ENCODE measurements around the gene USP21. TPM values are rescaled to one million over a fixed set of nuclear protein-coding genes. Genes with fewer than 3 reads are reported as not detected.

The USP21 gene
- total and polyA plus RNA-seq, 2 donors (not counting 3 experiments of a cell fraction or from before 2014, with no cell fraction given), result 19.7 to 29.2 TPM

DNA sequence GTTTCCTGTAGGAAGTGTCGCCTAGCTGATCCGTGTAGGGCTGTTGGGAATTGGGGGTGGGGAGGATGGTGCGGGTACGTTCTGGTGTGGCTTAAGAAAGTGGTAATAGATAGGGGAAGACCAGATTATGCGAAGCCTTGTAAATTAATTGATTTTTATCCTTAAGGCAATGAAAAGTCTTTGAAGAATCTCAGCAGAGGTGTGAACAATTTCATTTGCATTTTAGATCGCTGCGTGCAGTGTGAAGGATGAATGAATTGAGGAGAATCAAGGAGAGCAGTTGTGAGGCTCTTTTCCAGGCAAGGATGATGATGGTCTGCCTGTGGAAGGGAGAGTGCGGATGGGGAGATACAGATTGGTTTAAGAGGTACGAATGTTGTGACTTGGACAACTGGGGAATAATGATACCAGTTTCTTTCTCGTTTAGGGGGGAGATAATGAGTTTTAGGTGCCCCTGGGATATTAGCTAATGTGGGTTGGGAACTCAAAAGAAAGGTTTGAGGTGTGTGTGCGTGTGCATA is 26.0 kb upstream of the USP21 start:
- intact Hi-C loops (cut with micrococcal nuclease), result loop anchor here (1.0 kb wide), 1 partner anchor 88 kb away; the partner anchor contains the start of gene USF1
- Histone ChIP-seq H3K27ac (ENCODE audit: insufficient read depth, low read depth, low read length) (peak overlapping the region; percentile 85), H3K27me3 (ENCODE audit: control insufficient read depth in 2 of 2, insufficient read depth in 2 of 2, low read length in 2 of 2) (no peaks in the 10 kb centered on the region), H3K79me2 (ENCODE audit: control insufficient read depth, insufficient read depth, low read length) (peaks cover 51% of the 10 kb centered on the region), H2AFZ (ENCODE audit: low read depth, low read length) (peak overlapping the region; percentile 65), H3K4me1 (ENCODE audit: control insufficient read depth, extremely low read depth, insufficient read depth, low read length) (peaks cover 26% of the 10 kb centered on the region), H3K9ac (replicated peaks; ENCODE audit: extremely low read depth, insufficient read depth, low read length) (peak overlapping the region; percentile 90), H3K9me3 (replicated peaks; ENCODE audit: control insufficient read depth, insufficient read depth, low read length) (no peaks in the 10 kb centered on the region), H4K20me1 (replicated peaks; ENCODE audit: control insufficient read depth, extremely low read depth, insufficient read depth, low read length) (no peaks in the 10 kb centered on the region), H3K9me1 (replicated peaks; ENCODE audit: control insufficient read depth, extremely low read depth, insufficient read depth, low read length) (no peaks in the 10 kb centered on the region), H3K36me3 (ENCODE audit: control insufficient read depth in 2 of 2, extremely low read depth in 1 of 2, insufficient read depth in 2 of 2, low read length in 2 of 2) (peaks cover 7% of the 10 kb centered on the region in 2 experiments), H3K4me2 (ENCODE audit: insufficient read depth, low read length) (peak overlapping the region; percentile 77), H3K4me3 (replicated peaks in 1 of 3; ENCODE audit: insufficient read depth in 1 of 3, low read depth in 1 of 3, low read length in 3 of 3) (peak overlapping the region; percentile 90 to 100 (median 94))
- BruUV-seq (replicated peaks), result no TSS peak
- dilution Hi-C loops (cut with MboI; ENCODE audit: extremely low pct_ligation_motif_present, low sequenced_read_pairs), result no loop called here
- ChIA-PET CTCF (interaction anchor here (0.7 to 2.9 kb wide), 10 partner anchors 21 to 299 kb away, joined by 3 to 14 read pairs (median 6); partner anchors contain the start of genes KLHDC9, PPOX and UFC1), POLR2A (interaction anchor here (0.8 to 2.8 kb wide), 3 partner anchors 16 to 138 kb away, joined by 8 to 11 read pairs (median 11); partner anchors contain the start of genes NIT1, PFDN2 and UFC1)
- DNase-seq (ENCODE audit: low read depth, low spot score) (no peak), FAIRE-seq (no peak)
- TF ChIP-seq GATA2 (IDR thresholded peaks at IDR 0.05; ENCODE audit: insufficient read depth, insufficient read length, low read depth, low read length) (no peak), CTCF (IDR thresholded peaks at IDR 0.05; ENCODE audit: extremely low read depth in 1 of 2, insufficient read depth in 1 of 2, low read depth in 1 of 2, low read length in 2 of 2) (no peak), JUN (IDR thresholded peaks at IDR 0.05; ENCODE audit: borderline replicate concordance, insufficient read depth, insufficient read length, low read depth) (no peak), EZH2 (IDR thresholded peaks at IDR 0.05; ENCODE audit: borderline replicate concordance, low read depth, low read length, severe bottlenecking) (no peak), MYC (IDR thresholded peaks at IDR 0.05; ENCODE audit: low read depth, low read length) (no peak), POLR2A (IDR thresholded peaks at IDR 0.05; ENCODE audit: low read depth, low read length) (no peak), POLR2AphosphoS5 (IDR thresholded peaks at IDR 0.05; ENCODE audit: insufficient read depth, low read depth, low read length) (no peak), FOS (IDR thresholded peaks at IDR 0.05; ENCODE audit: borderline replicate concordance, insufficient read depth, low read length) (no peak)
- TF ChIP-seq, protein P1, sequence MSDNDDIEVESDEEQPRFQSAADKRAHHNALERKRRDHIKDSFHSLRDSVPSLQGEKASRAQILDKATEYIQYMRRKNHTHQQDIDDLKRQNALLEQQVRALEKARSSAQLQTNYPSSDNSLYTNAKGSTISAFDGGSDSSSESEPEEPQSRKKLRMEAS (IDR thresholded peaks at IDR 0.05; ENCODE audit: insufficient read depth, insufficient read length), result no peak

All from endothelial cell of umbilical vein (primary cell).